ENCODE data around the gene FAM216B.

DNA sequence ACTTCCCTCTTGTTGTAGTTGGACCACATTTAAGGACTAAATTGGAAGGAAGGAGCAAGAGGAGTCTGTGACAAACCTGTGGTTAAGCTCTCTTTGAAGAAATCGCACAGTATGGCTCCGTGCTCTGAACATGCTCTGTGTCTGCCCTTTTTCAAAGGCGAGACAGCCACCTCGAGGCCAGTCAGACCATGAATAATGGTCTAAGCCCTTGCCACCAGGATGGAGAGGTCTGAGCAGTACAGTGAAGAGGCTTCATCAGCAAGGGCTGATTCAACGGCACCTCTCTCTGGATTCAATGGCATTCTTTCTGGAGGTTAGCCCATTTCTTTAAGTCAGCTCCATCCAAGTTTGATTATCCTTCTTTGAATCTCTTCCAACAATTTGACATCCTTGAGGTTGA, 30.9 kb downstream of the FAM216B start:
- TF ChIP-seq, protein P1, sequence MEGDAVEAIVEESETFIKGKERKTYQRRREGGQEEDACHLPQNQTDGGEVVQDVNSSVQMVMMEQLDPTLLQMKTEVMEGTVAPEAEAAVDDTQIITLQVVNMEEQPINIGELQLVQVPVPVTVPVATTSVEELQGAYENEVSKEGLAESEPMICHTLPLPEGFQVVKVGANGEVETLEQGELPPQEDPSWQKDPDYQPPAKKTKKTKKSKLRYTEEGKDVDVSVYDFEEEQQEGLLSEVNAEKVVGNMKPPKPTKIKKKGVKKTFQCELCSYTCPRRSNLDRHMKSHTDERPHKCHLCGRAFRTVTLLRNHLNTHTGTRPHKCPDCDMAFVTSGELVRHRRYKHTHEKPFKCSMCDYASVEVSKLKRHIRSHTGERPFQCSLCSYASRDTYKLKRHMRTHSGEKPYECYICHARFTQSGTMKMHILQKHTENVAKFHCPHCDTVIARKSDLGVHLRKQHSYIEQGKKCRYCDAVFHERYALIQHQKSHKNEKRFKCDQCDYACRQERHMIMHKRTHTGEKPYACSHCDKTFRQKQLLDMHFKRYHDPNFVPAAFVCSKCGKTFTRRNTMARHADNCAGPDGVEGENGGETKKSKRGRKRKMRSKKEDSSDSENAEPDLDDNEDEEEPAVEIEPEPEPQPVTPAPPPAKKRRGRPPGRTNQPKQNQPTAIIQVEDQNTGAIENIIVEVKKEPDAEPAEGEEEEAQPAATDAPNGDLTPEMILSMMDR (IDR thresholded peaks at IDR 0.05; ENCODE audit: borderline replicate concordance, extremely low read depth, low read length, poor library complexity, severe bottlenecking): no peak
- no peak for TF ChIP-seq EZH2 (IDR thresholded peaks at IDR 0.05; ENCODE audit: borderline replicate concordance, low read depth, low read length, severe bottlenecking)
